CD14-positive monocyte (primary cell): ENCODE results near the gene MMRN1. TPM values are rescaled to one million over a fixed set of nuclear protein-coding genes. Genes with fewer than 3 reads are reported as not detected.

ENCODE experiments used
- DNase-seq, 3 donors: peaks; one replicate each; pipeline ENCODE4 v3.0.0-alpha.2; 2011 to 2022
- H2AFZ ChIP-seq: 2 replicates; pipeline ENCODE4 v1.6.0; 2012; ENCODE audit warnings: mild to moderate bottlenecking, low read depth, low read length, inconsistent platforms; ENCODE audit not compliant: insufficient read depth, poor library complexity, severe bottlenecking
- H3K27ac ChIP-seq, 2 donors: 1 replicate in 1 of 2; 2 replicates in 1 of 2; pipeline ENCODE4 v1.5.1; 2012 to 2013; ENCODE audit warnings: low read length in 2 of 2, control low read depth in 1 of 2, inconsistent platforms in 1 of 2, low read depth in 1 of 2, mild to moderate bottlenecking in 1 of 2
- H3K27me3 ChIP-seq, 2 donors: one replicate each; pipeline versions ENCODE4 v1.6.0 to v1.6.1; 2011 to 2013; ENCODE audit warnings: low read length in 2 of 2; ENCODE audit not compliant: control insufficient read depth in 2 of 2, insufficient read depth in 2 of 2
- H3K36me3 ChIP-seq, 2 donors: replicated peaks in 1 of 2; 1 replicate in 1 of 2; 2 replicates in 1 of 2; pipeline versions ENCODE4 v1.5.1 to v1.6.1; 2012 to 2013; ENCODE audit warnings: low read length in 2 of 2, control low read depth in 1 of 2, inconsistent platforms in 1 of 2, mild to moderate bottlenecking in 1 of 2; ENCODE audit not compliant: insufficient read depth in 2 of 2, control insufficient read depth in 1 of 2
- H3K4me1 ChIP-seq, 2 donors: 1 replicate in 1 of 2; 2 replicates in 1 of 2; pipeline versions ENCODE4 v1.5.1 to v1.6.1; 2012 to 2013; ENCODE audit warnings: low read length in 2 of 2, control low read depth in 1 of 2, inconsistent platforms in 1 of 2, mild to moderate bottlenecking in 1 of 2, moderate library complexity in 1 of 2; ENCODE audit not compliant: insufficient read depth in 2 of 2, control insufficient read depth in 1 of 2
- H3K4me2 ChIP-seq: replicated peaks from 2 replicates; pipeline ENCODE3; 2012; ENCODE audit warnings: low read length, moderate library complexity, mild to moderate bottlenecking; ENCODE audit not compliant: poor library complexity, severe bottlenecking; ENCODE audit errors: extremely low read depth
- H3K4me3 ChIP-seq, 3 experiments: fragments of 200-600 bp in 1 of 3; sonication (generic) in 1 of 3; replicated peaks in 1 of 3; 1 replicate in 2 of 3; 2 replicates in 1 of 3; pipeline ENCODE4 v1.5.1; 2011 to 2013; ENCODE audit warnings: low read length in 3 of 3, mild to moderate bottlenecking in 3 of 3, control low read depth in 2 of 3, low read depth in 2 of 3, inconsistent platforms in 1 of 3, moderate library complexity in 1 of 3
- H3K79me2 ChIP-seq: 2 replicates; pipeline ENCODE4 v1.6.0; 2012; ENCODE audit warnings: mild to moderate bottlenecking, control low read depth, inconsistent platforms, low read length, moderate library complexity; ENCODE audit not compliant: insufficient read depth
- H3K9ac ChIP-seq: 2 replicates; pipeline ENCODE4 v1.6.0; 2017; ENCODE audit warnings: low read length, mild to moderate bottlenecking; ENCODE audit not compliant: insufficient read depth, poor library complexity, severe bottlenecking
- H3K9me3 ChIP-seq, 2 donors: replicated peaks in 1 of 2; 1 replicate in 1 of 2; 2 replicates in 1 of 2; pipeline versions ENCODE4 v1.5.1 to v1.6.1; 2012 to 2013; ENCODE audit warnings: low read length in 2 of 2, control low read depth in 1 of 2; ENCODE audit not compliant: control insufficient read depth in 1 of 2, insufficient read depth in 1 of 2
- H4K20me1 ChIP-seq: 2 replicates; pipeline ENCODE4 v1.6.0; 2012; ENCODE audit warnings: mild to moderate bottlenecking, low read length, control low read depth, moderate library complexity; ENCODE audit not compliant: insufficient read depth
- H3K27ac Mint-ChIP-seq, 7 donors: one replicate each; pipeline ENCODE4 v1.8.0; 2020; ENCODE audit warnings: mild to moderate bottlenecking in 7 of 7, mixed read lengths in 7 of 7, moderate library complexity in 6 of 7, inconsistent platforms in 2 of 7
- H3K27me3 Mint-ChIP-seq, 3 donors: one replicate each; pipeline ENCODE4 v1.8.0; 2021 to 2022; ENCODE audit warnings: low read depth in 3 of 3, mild to moderate bottlenecking in 3 of 3, mixed read lengths in 3 of 3, moderate library complexity in 3 of 3, inconsistent platforms in 1 of 3
- H3K36me3 Mint-ChIP-seq, 2 donors: one replicate each; pipeline ENCODE4 v1.8.0; 2020; ENCODE audit warnings: mixed read lengths in 2 of 2, inconsistent platforms in 1 of 2, mild to moderate bottlenecking in 1 of 2
- H3K4me1 Mint-ChIP-seq: one replicate; pipeline ENCODE4 v1.8.0; 2020; ENCODE audit warnings: mild to moderate bottlenecking, mixed read lengths
- H3K4me3 Mint-ChIP-seq, 2 donors: one replicate each; pipeline ENCODE4 v1.8.0; 2020; ENCODE audit warnings: mild to moderate bottlenecking in 2 of 2, mixed read lengths in 2 of 2, moderate library complexity in 1 of 2
- H3K9me3 Mint-ChIP-seq, 7 donors: one replicate each; pipeline ENCODE4 v1.8.0; 2020 to 2022; ENCODE audit warnings: mixed read lengths in 7 of 7, mild to moderate bottlenecking in 6 of 7, moderate library complexity in 6 of 7, inconsistent platforms in 2 of 7
- WGBS: methylation state at CpG from one replicate; pipeline ENCODE4 v1.1.5; 2013; ENCODE audit warnings: missing lambda C conversion rate; ENCODE audit not compliant: insufficient coverage; 5-methylcytosine and 5-hydroxymethylcytosine counted together
- intact Hi-C, 2 donors: fragments of 100-400 bp; cut with micrococcal nuclease; formaldehyde crosslinking; loops; one replicate each; pipeline versions ENCODE4 v1.15.0 to v1.15.1; 2023
- polyA plus RNA-seq, 3 donors: library from polyadenylated mRNA; depleted of rRNA in 1 of 3; unstranded in 2 of 3; stranded (reverse) in 1 of 3; fragments of 300-500 nt in 2 of 3; fragments of >200 nt in 1 of 3; fragmentation: Illumina TruSeq in 2 of 3; gene quantifications; 1 replicate in 2 of 3; 2 replicates in 1 of 3; pipeline ENCODE4 v1.2.3, GENCODE V29; 2012 to 2021
- TF ChIP-seq, protein P1 (sequence below): fragments of 200-600 bp; IDR thresholded peaks from one replicate; pipeline ENCODE4 v1.8.0; 2022; ENCODE audit warnings: antibody characterized with exemption, mild to moderate bottlenecking

Gene MMRN1
- polyA plus RNA-seq, 3 donors, result 0.07 TPM; not detected in 2

DNA sequence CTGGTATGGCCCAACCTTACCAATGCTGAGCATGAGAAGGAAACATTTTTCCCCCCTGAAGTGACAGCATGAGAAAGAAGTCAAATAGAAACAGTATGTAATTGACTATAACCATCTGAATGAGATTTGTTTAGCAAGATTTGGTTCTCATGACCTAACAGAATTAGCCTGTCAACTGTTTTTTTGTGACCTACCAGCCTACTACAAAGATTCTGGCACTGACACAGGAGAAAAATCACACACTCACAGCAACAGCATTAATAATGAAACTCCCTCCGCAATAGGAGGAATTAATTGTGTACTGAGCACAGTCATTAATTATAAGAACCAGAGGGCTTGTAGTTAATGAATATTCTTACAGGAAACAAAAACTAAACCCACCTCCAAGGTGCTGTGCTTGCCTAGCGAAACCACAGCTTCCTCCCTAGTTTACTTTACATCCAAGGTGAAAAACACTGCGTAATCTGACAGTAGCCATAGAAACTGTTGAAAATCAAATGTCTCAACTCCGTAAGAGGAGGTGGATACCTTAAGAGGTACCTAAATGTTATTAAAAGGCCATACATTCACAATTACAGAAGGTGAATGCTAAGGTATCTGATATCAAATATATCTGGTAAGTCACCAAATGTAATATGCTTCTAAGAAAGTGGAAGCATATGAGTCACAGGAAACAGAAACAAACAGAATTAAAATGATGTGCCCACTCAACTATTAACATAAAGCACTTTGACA, 34.9 kb downstream of the MMRN1 start:
- DNase-seq, result no peak
- H3K4me1 Mint-ChIP-seq, result peaks cover 2% of the 10 kb centered on the region
- H3K9me3 Mint-ChIP-seq, result peaks cover 3 to 11% (median 7%) of the 10 kb centered on the region in 7 donors
- TF ChIP-seq, protein P1, sequence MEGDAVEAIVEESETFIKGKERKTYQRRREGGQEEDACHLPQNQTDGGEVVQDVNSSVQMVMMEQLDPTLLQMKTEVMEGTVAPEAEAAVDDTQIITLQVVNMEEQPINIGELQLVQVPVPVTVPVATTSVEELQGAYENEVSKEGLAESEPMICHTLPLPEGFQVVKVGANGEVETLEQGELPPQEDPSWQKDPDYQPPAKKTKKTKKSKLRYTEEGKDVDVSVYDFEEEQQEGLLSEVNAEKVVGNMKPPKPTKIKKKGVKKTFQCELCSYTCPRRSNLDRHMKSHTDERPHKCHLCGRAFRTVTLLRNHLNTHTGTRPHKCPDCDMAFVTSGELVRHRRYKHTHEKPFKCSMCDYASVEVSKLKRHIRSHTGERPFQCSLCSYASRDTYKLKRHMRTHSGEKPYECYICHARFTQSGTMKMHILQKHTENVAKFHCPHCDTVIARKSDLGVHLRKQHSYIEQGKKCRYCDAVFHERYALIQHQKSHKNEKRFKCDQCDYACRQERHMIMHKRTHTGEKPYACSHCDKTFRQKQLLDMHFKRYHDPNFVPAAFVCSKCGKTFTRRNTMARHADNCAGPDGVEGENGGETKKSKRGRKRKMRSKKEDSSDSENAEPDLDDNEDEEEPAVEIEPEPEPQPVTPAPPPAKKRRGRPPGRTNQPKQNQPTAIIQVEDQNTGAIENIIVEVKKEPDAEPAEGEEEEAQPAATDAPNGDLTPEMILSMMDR, result no peak
- Histone ChIP-seq H3K27me3 (no peaks in the 10 kb centered on the region), H3K9ac (no peak overlapping the region), H3K4me1 (no peaks in the 10 kb centered on the region), H3K36me3 (no peaks in the 10 kb centered on the region), H3K79me2 (no peaks in the 10 kb centered on the region), H3K4me3 (no peak overlapping the region), H4K20me1 (no peaks in the 10 kb centered on the region), H3K4me2 (no peak overlapping the region), H2AFZ (no peak overlapping the region), H3K27ac (no peak overlapping the region), H3K9me3 (peaks cover 0 to 5% of the 10 kb centered on the region in 2 donors)
- no CpG with 5 or more reads among the region's 4 CpGs for WGBS
- intact Hi-C loops, result no loop called here
- H3K36me3 Mint-ChIP-seq, result no peaks in the 10 kb centered on the region
- H3K4me3 Mint-ChIP-seq, result no peak overlapping the region
- peaks cover 0 to 2% (median 0%) of the 10 kb centered on the region in 3 donors for H3K27me3 Mint-ChIP-seq
- H3K27ac Mint-ChIP-seq, result no peak overlapping the region

DNA sequence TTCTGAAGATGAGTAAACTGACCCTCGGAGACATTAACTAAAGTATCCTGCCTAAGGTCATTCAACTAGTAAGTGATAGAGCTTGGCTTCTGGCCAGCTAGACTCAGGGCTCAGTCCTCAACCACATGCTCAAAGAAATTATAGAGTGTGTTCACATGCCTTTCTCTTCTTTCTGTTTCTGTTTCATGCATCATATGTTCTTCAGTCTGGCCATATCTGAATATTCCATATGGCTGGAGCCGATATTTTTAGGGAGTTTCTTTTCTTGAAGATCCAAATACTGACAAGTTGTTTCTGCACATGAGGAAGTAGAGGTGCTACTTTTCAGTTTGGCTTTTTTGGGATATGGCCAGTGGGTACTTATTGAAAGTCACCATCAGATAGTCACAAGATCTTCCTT, 44.9 kb downstream of the MMRN1 start:
- Histone ChIP-seq H3K4me3 (no peak overlapping the region), H3K79me2 (no peaks in the 10 kb centered on the region), H4K20me1 (no peaks in the 10 kb centered on the region), H3K27me3 (no peaks in the 10 kb centered on the region), H3K4me1 (no peaks in the 10 kb centered on the region), H2AFZ (no peak overlapping the region), H3K9ac (no peak overlapping the region), H3K27ac (no peak overlapping the region), H3K4me2 (no peak overlapping the region), H3K36me3 (no peaks in the 10 kb centered on the region), H3K9me3 (no peaks in the 10 kb centered on the region)
- Mint-ChIP-seq H3K27me3 (no peaks in the 10 kb centered on the region), H3K36me3 (no peaks in the 10 kb centered on the region), H3K4me3 (no peak overlapping the region), H3K9me3 (peaks cover 0 to 5% (median 0%) of the 10 kb centered on the region in 7 donors), H3K27ac (no peak overlapping the region), H3K4me1 (no peaks in the 10 kb centered on the region)
- no peak for DNase-seq
- TF ChIP-seq, protein P1, result no peak
- intact Hi-C loops, result no loop called here
- WGBS, result no CpG with 5 or more reads among the region's 2 CpGs
